ENCODE measurements around the gene IMMP2L. TPM values are rescaled to one million over a fixed set of nuclear protein-coding genes. Genes with fewer than 3 reads are reported as not detected.

The IMMP2L gene
- total RNA-seq, 1 experiment from 2014 or later = 13.6 TPM

GRCh38 chr7:111510062-111510461 lies 52.2 kb downstream of the IMMP2L start:
- Mint-ChIP-seq H3K27me3 (ENCODE audit: low read depth) (no peaks in the 10 kb centered on the region), H3K4me3 (no peak overlapping the region), H3K4me1 (peaks cover 12% of the 10 kb centered on the region), H3K9me3 (peaks cover 12% of the 10 kb centered on the region), H3K27ac (no peak overlapping the region), H3K36me3 (peaks cover 3% of the 10 kb centered on the region)
- DNase-seq (ENCODE audit: low spot score) (no peak), ATAC-seq (no peak)
- POLR2A ChIA-PET = no interaction called here
- CTCF ChIA-PET = no interaction called here
- no peak for TF ChIP-seq TP53 (CRISPR knock-in tag; IDR thresholded peaks at IDR 0.05)
- no peak for TF ChIP-seq TCF7 (CRISPR knock-in tag; IDR thresholded peaks at IDR 0.05; ENCODE audit: low read depth)
- TF ChIP-seq KAT7 (CRISPR knock-in tag; IDR thresholded peaks at IDR 0.05; ENCODE audit: borderline replicate concordance) = no peak
- TF ChIP-seq ZBTB21 (CRISPR knock-in tag; IDR thresholded peaks at IDR 0.05; ENCODE audit: borderline replicate concordance) = no peak

- ChIA-PET POLR2A (no interaction called here), CTCF (no interaction called here)
- peaks cover 12% of the 10 kb centered on the region for H3K4me1 Mint-ChIP-seq
- ATAC-seq = no peak
- peaks cover 12% of the 10 kb centered on the region for H3K9me3 Mint-ChIP-seq
- no peak overlapping the region for H3K27ac Mint-ChIP-seq
- H3K36me3 Mint-ChIP-seq = peaks cover 3% of the 10 kb centered on the region
- H3K4me3 Mint-ChIP-seq = no peak overlapping the region
- H3K27me3 Mint-ChIP-seq (ENCODE audit: low read depth) = no peaks in the 10 kb centered on the region
- DNase-seq (ENCODE audit: low spot score) = no peak
- TF ChIP-seq SP1 (CRISPR knock-in tag; conservative IDR thresholded peaks at IDR 0.05) (no peak), ZBTB43 (CRISPR knock-in tag; IDR thresholded peaks at IDR 0.05) (no peak), RELA (CRISPR knock-in tag; IDR thresholded peaks at IDR 0.05; ENCODE audit: borderline replicate concordance) (no peak), ESRRA (CRISPR knock-in tag; IDR thresholded peaks at IDR 0.05; ENCODE audit: borderline replicate concordance) (no peak), MAX (CRISPR knock-in tag; IDR thresholded peaks at IDR 0.05) (no peak)
Measured at GRCh38 chr7:111509288-111509687, 53.0 kb downstream of the IMMP2L start.

GRCh38 chr7:111508387-111508786 lies 53.9 kb downstream of the IMMP2L start:
- CTCF ChIA-PET = no interaction called here
- H3K27ac Mint-ChIP-seq = no peak overlapping the region
- POLR2A ChIA-PET = no interaction called here
- peak; percentile 72 for ATAC-seq
- H3K27me3 Mint-ChIP-seq (ENCODE audit: low read depth) = no peaks in the 10 kb centered on the region
- H3K4me1 Mint-ChIP-seq = peaks cover 12% of the 10 kb centered on the region
- peaks cover 12% of the 10 kb centered on the region for H3K9me3 Mint-ChIP-seq
- peaks cover 3% of the 10 kb centered on the region for H3K36me3 Mint-ChIP-seq
- H3K4me3 Mint-ChIP-seq = no peak overlapping the region
- no peak for DNase-seq (ENCODE audit: low spot score)
- TF ChIP-seq ZNF416 (CRISPR knock-in tag; IDR thresholded peaks at IDR 0.05) = no peak
- no peak for TF ChIP-seq ZNF263 (CRISPR knock-in tag; IDR thresholded peaks at IDR 0.05; ENCODE audit: low read depth)
- no peak for TF ChIP-seq RORB (CRISPR knock-in tag; IDR thresholded peaks at IDR 0.05)
- TF ChIP-seq JAZF1 (CRISPR knock-in tag; IDR thresholded peaks at IDR 0.05) = no peak
- TF ChIP-seq USF2 (CRISPR knock-in tag; IDR thresholded peaks at IDR 0.05) = no peak
- TF ChIP-seq ELF4 (CRISPR knock-in tag; IDR thresholded peaks at IDR 0.05; ENCODE audit: low read depth) = no peak
- TF ChIP-seq SOX15 (CRISPR knock-in tag; IDR thresholded peaks at IDR 0.05) = no peak
- no peak for TF ChIP-seq ATF2 (CRISPR knock-in tag; IDR thresholded peaks at IDR 0.05; ENCODE audit: borderline replicate concordance, low read depth)
- TF ChIP-seq ZNF396 (CRISPR knock-in tag; IDR thresholded peaks at IDR 0.05; ENCODE audit: borderline replicate concordance) = no peak
- TF ChIP-seq PREB (CRISPR knock-in tag; IDR thresholded peaks at IDR 0.05; ENCODE audit: borderline replicate concordance) = no peak
- TF ChIP-seq TEAD4 (CRISPR knock-in tag; IDR thresholded peaks at IDR 0.05) = no peak
- TF ChIP-seq NR3C1 (CRISPR knock-in tag; conservative IDR thresholded peaks at IDR 0.05; ENCODE audit: low read depth) = no peak
- TF ChIP-seq CDX4 (CRISPR knock-in tag; IDR thresholded peaks at IDR 0.05; ENCODE audit: borderline replicate concordance) = no peak
- TF ChIP-seq AFF4 (CRISPR knock-in tag; IDR thresholded peaks at IDR 0.05; ENCODE audit: borderline replicate concordance) = no peak
- TF ChIP-seq NR1H2 (CRISPR knock-in tag; IDR thresholded peaks at IDR 0.05) = no peak

Data from WTC11 (cell line).